Hematopoietic multipotent progenitor cell treated with erythropoietin and hydrocortisone succinate and interleukin-3 and kit ligand, for 8 days (in vitro differentiated cells): ENCODE results near the gene JMJD7.

Experiments
- DNase-seq: peaks from one replicate; pipeline ENCODE4 v3.0.0-alpha.2; 2015

JMJD7 gene

GRCh38 chr15:41886741-41887140 lies 58.8 kb downstream of the JMJD7 start:
- DNase-seq = no peak

GRCh38 chr15:41887161-41887560 lies 59.3 kb downstream of the JMJD7 start:
- no peak for DNase-seq
